HG02610 (cell line): Measurements from ENCODE around the gene DNM3.
"Not testable (repeated sequence)": the region's sequence is repeated elsewhere in the genome, so short reads cannot be mapped to it uniquely, and the experiment has no call there.

Source experiments
- ATAC-seq: cut with Tn5 transposase; IDR thresholded peaks from one replicate; pipeline ENCODE4 v1.9.1; 2021; ENCODE audit warnings: mild to moderate bottlenecking, moderate library complexity; ENCODE audit not compliant: unreplicated experiment

DNM3 gene

DNA sequence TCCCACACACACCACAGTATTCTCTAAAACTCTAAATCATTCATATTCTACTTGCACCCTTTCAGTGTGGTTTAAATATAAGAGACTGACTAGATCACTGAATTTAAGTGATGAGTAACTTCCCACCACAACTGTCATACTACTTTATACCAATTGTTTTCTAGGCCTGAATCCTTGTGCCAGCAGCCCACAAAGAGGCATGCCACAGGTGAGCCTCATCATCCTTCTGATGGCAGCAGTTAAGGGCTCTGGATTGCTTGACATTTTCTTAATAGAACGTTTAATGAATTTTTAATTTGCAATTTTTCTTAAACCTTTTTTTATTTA, 588.8 kb downstream of the DNM3 start:
- no peak for ATAC-seq

DNA sequence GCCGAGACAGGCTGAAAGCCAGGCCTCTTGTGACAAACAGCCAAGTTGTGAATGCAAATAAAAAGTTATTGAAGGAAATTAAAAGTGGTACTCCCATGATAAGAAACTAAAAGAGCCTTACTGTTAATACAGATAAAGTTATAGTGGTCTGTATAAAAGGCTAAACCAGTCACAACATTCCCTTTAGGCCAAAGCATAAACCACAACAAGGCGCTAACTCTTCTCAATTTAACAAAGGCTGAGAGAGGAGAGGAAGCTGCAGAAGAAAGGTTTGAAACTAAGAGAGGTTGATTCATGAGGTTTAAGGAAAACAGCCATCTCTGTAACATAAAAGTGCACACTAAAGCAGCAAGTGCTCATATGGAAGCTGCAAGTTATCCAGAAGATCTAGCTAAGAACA, 589.9 kb downstream of the DNM3 start:
- no peak for ATAC-seq

DNA sequence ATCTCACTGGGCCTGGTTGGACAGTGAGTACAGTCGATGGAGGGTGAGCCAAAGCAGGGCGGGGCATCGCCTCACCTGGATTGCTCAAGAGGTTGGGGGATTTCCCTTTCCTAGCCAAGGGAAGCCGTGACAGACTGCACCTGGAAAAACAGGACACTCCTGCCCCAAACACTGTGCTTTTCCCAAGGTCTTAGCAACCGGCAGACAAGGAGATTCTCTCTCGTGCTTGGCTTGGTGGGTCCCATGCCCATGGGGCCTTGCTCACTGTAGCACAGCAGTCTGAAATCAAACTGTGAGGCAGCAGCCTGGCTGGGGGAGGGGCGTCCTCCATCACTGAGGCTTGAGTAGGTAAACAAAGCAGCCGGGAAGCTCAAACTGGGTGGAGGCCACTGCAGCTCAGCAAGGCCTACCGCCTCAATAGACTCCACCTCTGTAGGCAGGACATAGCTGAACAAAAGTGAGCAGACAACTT, 590.5 kb downstream of the DNM3 start:
- no peak for ATAC-seq

DNA sequence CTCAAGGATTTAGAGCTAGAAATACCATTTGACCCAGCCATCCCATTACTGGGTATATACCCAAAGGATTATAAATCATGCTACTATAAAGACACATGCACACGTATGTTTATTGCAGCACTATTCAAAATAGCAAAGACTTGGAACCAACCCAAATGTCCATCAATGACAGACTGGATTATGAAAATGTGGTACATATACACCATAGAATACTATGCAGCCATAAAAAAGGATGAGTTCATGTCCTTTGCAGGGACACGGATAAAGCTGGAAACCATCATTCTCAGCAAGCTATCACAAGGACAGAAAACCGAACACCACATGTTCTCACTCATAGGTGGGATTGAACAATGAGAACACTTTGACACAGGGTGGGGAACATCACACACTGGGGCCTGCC, 595.9 kb downstream of the DNM3 start:
- ATAC-seq: not testable (repeated sequence)

DNA sequence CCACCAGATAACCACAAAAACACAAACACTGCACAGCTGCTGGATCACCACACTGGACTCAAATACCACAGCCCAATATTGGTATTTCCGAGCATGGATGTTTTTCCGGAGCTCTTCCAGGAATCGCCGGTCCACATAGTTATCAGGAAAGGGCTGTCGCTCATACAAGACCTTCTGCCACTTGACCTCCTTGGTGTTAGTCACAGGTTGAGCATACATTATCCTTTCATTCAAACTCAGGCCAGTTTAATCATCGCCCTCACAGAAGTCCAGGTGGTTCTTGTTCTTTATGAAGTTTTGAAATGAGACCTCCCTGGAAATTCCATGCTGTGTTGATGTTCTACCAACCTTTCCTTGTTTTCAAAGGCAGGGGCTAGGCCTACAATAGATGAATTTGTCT, 601.1 kb downstream of the DNM3 start:
- ATAC-seq: no peak

DNA sequence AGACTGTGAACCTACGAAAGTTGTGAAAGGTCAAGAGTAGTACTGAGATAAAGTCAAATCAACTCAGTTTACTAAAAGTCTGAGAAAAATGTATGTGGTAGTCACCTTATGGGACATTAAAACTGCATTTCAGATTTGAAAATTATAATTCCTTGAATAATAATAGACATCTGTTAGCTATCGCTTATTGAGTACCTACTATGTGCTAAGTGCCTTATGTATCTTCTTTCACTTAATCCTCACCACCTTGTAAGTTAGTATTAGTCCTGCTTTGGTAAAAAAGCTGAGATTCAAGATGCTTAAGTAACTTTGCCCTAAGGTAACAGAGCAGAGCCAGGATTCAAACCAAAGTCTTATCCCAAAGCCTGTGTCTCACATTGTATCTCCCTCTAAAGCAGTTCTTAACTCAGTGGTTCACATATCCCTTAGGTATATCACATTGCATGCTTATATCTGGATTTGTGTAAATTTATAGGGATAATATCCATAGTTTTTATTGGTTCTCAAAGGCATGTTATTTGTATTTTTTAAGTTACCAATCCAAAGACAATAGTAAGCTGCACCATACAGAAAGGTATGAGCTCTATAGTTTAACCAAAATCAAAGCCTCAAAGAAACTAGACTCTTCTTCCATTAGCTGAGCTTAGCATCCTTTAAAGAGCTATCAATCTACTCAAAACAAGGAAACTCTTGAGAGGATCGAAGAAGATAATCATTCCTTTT, 601.7 kb downstream of the DNM3 start:
- ATAC-seq: no peak

- ATAC-seq: peak; percentile 99
Measured at GRCh38 chr1:172443666-172444453, 602.6 kb downstream of the DNM3 start, which contains the start of gene PIGC. Gene PIGC (minus strand): TSS chr1:172444069. CDS start chr1:172442622, 1,447 bp downstream.

GRCh38 chr1:172446547-172446946, 605.2 kb downstream of the DNM3 start:
- no peak for ATAC-seq

DNA sequence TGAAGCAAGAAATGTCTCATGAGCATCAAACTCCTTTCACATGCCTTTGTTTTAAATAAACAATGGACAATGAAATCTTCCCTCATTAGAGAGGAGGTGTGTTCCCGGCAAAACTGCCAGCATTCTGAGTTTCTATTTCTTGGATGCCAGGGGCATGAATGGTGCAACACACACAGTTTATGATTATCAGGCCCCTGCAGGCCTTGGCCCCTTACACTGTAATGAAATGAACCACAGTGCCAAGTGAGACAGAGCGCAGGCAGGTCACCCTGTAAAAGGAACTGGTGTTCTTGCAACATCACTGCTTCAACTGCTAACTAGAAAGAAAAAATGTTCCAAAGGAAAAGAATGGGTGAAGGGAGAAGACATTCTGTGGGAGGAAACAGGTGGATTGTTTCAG, 606.3 kb downstream of the DNM3 start:
- no peak for ATAC-seq

DNA sequence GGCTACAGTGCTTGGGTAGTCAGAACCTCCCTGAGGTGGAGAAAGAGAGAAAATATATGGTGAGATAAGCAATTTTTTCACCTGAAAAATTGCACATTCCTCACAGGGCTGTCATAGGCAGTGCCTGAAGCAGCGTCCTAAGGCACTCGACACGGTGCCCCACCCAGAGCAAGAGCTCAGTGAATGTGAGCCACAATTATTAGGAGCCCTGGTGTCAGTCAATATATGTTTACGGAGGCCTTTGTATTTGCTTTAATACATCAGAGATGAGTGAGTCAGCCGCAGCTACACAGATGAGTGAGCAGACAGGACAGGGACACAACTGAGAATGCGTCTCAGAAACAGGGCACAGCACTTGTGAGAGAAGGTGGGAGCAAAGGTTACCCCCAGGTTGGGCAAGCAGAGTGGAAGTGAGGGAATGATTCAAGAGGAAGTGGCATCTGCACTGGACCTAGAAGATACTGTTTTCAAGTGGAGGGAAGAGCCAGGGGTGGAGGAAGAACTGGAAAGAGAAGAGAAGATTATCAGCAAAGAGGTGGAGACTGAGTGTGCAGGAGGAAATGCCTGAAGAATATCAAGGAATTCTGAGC, 607.8 kb downstream of the DNM3 start:
- no peak for ATAC-seq

GRCh38 chr1:172449585-172450523, 608.6 kb downstream of the DNM3 start:
- ATAC-seq: peak; percentile 79

- no peak for ATAC-seq
Measured at GRCh38 chr1:172450524-172450885, 609.2 kb downstream of the DNM3 start.

DNA sequence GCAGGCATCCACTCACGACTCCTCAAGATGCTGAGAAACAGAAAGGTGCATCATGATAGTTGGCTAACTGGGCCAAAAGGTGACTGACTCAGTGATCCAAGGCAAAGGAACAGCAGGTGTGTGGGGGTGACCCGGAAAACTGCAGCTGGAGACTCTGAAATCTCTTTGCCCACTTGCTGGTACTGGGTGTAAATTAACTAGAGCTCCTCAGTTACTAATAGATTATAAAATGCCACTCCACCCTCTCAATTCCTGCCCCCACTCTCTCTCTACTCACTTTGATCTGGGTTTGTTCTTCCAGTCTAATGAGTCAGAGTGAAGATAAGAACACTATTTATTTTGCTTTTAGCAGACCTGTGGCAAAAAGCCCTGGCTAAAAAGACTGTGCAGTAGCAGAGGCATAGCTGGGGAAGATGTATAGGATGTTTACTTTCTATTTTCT, 609.7 kb downstream of the DNM3 start:
- no peak for ATAC-seq

DNA sequence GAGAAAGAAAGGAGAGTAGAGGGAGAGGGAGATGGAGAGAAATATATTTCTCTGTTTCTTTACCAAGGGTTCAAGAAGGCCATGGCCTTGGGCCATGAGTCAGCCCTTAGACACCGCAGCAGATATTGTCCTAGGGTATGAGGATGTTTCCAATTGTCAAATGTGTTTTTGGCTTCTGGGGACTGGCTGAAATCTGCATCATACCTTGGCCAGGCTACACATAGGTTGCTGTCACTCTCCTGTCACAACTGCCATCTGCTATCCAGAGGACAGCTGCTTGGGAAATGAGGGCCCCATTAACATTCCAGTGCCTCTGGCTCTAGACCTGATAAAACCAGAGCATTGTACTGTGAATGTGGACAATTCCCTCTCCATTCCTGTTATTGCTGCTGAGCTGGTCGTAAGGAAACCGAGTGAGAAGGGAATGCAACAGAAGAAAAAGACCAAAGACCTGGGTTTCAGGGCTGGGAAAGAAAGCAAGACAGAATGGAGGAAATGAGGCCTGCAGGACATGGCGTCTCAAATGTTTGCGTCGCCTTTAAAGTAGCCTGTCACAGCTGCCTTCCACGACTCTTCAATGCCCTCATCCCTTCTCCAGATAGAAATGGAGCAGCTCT, 611.3 kb downstream of the DNM3 start:
- no peak for ATAC-seq

DNA sequence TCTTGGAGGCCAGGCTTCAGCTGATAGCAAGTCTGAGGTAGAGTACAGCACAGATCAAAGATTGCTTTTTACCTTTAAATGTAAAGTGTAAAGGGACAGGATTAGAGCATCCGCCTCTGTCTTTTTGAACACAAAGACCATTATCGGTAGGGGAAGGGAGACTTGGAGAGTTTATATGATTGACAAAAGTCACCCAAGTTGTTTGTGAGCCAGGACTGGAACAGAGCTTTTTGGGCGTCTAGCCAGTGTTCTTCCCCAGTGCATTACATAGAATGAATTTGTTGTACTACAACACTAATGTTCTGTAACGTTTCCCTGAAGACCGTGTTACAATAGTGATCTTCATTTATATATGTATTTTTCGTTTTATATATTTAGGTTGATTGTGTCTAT, 611.9 kb downstream of the DNM3 start:
- ATAC-seq: no peak

GRCh38 chr1:172453607-172454006, 612.3 kb downstream of the DNM3 start:
- ATAC-seq: no peak

DNA sequence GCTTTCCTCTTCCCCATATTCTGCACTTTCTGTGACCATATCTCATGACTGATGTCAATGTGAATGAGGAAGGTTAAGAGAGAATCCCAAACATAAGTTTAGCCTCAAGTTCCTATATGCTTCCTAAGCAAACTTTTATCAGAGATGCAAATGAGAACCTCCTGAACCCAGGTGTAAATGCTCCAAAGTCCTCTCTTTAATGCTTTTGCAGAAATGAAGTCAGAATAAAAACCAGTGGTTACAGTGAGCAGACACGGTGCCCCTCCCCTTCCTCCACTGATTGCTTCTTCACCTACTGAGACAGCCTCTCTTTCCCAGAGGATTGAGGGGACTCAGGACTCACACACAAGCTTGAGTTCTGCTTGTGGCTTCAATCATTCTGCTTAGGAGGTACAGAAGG, 614.2 kb downstream of the DNM3 start:
- ATAC-seq: no peak

- ATAC-seq: no peak
Measured at GRCh38 chr1:172456344-172456769, 615.1 kb downstream of the DNM3 start.

- no peak for ATAC-seq
Measured at GRCh38 chr1:172457479-172458130, 616.3 kb downstream of the DNM3 start.

- no peak for ATAC-seq
Measured at GRCh38 chr1:172460177-172460576, 618.9 kb downstream of the DNM3 start.
